Activated CD4-positive, CD25-positive, alpha-beta regulatory T cell treated with anti-CD3 and anti-CD28 coated beads, Interleukin-2, amount 50 U/mL, for 72 hours (primary cell): ENCODE measurements around the gene RSPRY1.
A peak's percentile ranks its signal among the peaks of the same experiment; 100 is the strongest.

ENCODE experiments used
- DNase-seq: peaks from one replicate; pipeline ENCODE4 v3.0.0; 2021

The RSPRY1 gene

GRCh38 chr16:57185945-57186871, at the start of gene RSPRY1, which contains the start of gene PSME3IP1:
RSPRY1 (plus strand) TSS chr16:57186329; CDS start chr16:57204659, 18,330 bp downstream.
PSME3IP1 (minus strand) TSS chr16:57186039; CDS start chr16:57173854, 12,185 bp downstream.
- DNase-seq = peak; percentile 95

GRCh38 chr16:57137043-57137442, 49.1 kb upstream of the RSPRY1 start:
- DNase-seq = no peak

GRCh38 chr16:57137566-57138273, 48.4 kb upstream of the RSPRY1 start:
- DNase-seq = no peak

GRCh38 chr16:57138281-57138935, 47.7 kb upstream of the RSPRY1 start:
- no peak for DNase-seq

- no peak for DNase-seq
Observed at GRCh38 chr16:57140931-57141668, 45.0 kb upstream of the RSPRY1 start.

GRCh38 chr16:57141822-57142631, 44.1 kb upstream of the RSPRY1 start:
- DNase-seq = no peak

GRCh38 chr16:57143149-57143921, 42.8 kb upstream of the RSPRY1 start:
- no peak for DNase-seq

- no peak for DNase-seq
Observed at GRCh38 chr16:57144027-57144426, 42.1 kb upstream of the RSPRY1 start.

- DNase-seq = no peak
Observed at GRCh38 chr16:57145046-57146021, 40.8 kb upstream of the RSPRY1 start.

GRCh38 chr16:57146040-57146647, 40.0 kb upstream of the RSPRY1 start:
- no peak for DNase-seq

GRCh38 chr16:57146735-57147134, 39.4 kb upstream of the RSPRY1 start:
- DNase-seq = no peak

- no peak for DNase-seq
Observed at GRCh38 chr16:57147381-57148221, 38.5 kb upstream of the RSPRY1 start.

GRCh38 chr16:57148481-57148880, 37.6 kb upstream of the RSPRY1 start:
- DNase-seq = no peak

GRCh38 chr16:57149391-57149790, 36.7 kb upstream of the RSPRY1 start:
- DNase-seq = no peak

GRCh38 chr16:57150682-57151330, 35.3 kb upstream of the RSPRY1 start:
- DNase-seq = no peak

GRCh38 chr16:57151369-57151768, 34.8 kb upstream of the RSPRY1 start:
- no peak for DNase-seq
